Stimulated activated CD4-positive, alpha-beta T cell treated with anti-CD3 and anti-CD28 coated beads, Interleukin-4, amount 100 ng/mL, for 48 hours (primary cell): ENCODE results near the gene LCN1.
"Not testable (repeated sequence)": the region's sequence is repeated elsewhere in the genome, so short reads cannot be mapped to it uniquely, and the experiment has no call there.

Experiments
- DNase-seq, 2 donors: peaks; one replicate each; pipeline ENCODE4 v3.0.0-alpha.2; 2020; ENCODE audit warnings: low read depth in 2 of 2

Gene LCN1

GRCh38 chr9:135546792-135547617, 25.8 kb downstream of the LCN1 start:
- DNase-seq, result not testable (repeated sequence)

- DNase-seq, result no peak
These were observed 26.8 kb downstream of the LCN1 start for GRCh38 chr9:135547756-135548736.

GRCh38 chr9:135549478-135550343, 28.5 kb downstream of the LCN1 start:
- not testable (repeated sequence) for DNase-seq

GRCh38 chr9:135550344-135550918, 29.2 kb downstream of the LCN1 start:
- DNase-seq, result no peak

- no peak for DNase-seq
These were observed 29.8 kb downstream of the LCN1 start for GRCh38 chr9:135551031-135551430.

GRCh38 chr9:135551456-135551855, 30.2 kb downstream of the LCN1 start:
- no peak for DNase-seq

GRCh38 chr9:135552021-135552697, 30.9 kb downstream of the LCN1 start:
- DNase-seq, result no peak

- no peak for DNase-seq
These were observed 31.5 kb downstream of the LCN1 start for GRCh38 chr9:135552698-135553171.

- DNase-seq, result no peak
These were observed 33.5 kb downstream of the LCN1 start for GRCh38 chr9:135554718-135555117.

GRCh38 chr9:135555203-135555602, 34.0 kb downstream of the LCN1 start:
- no peak for DNase-seq

GRCh38 chr9:135555910-135556309, 34.7 kb downstream of the LCN1 start:
- no peak for DNase-seq

- no peak for DNase-seq
These were observed 38.4 kb downstream of the LCN1 start for GRCh38 chr9:135559606-135560005.

GRCh38 chr9:135561391-135562234, 40.4 kb downstream of the LCN1 start, which contains the start of gene PAEP:
Gene PAEP (plus strand): TSS chr9:135561756.
- DNase-seq, result no peak

GRCh38 chr9:135562235-135562745, 41.0 kb downstream of the LCN1 start:
- DNase-seq, result no peak

- no peak for DNase-seq
These were observed 41.8 kb downstream of the LCN1 start for GRCh38 chr9:135563039-135563476.

GRCh38 chr9:135563858-135564257, 42.6 kb downstream of the LCN1 start:
- no peak for DNase-seq

- no peak for DNase-seq
These were observed 43.9 kb downstream of the LCN1 start for GRCh38 chr9:135565141-135565628.

GRCh38 chr9:135565636-135566035, 44.4 kb downstream of the LCN1 start:
- no peak for DNase-seq

- no peak for DNase-seq
These were observed 45.3 kb downstream of the LCN1 start for GRCh38 chr9:135566552-135566951.
